Right atrium auricular region (tissue), 2 donors: ENCODE results near the gene PDGFA. TPM values are rescaled to one million over a fixed set of nuclear protein-coding genes. Genes with fewer than 3 reads are reported as not detected.

Experiments
- DNase-seq: peaks from one replicate; pipeline ENCODE4 v3.0.0-alpha.2; 2019; ENCODE audit warnings: low spot score
- H3K27ac ChIP-seq, 2 donors: fragments of 200-600 bp; sonication (generic); 1 replicate in 1 of 2; 2 replicates in 1 of 2; pipeline ENCODE4 v1.5.1; 2016 to 2019
- H3K27me3 ChIP-seq, 2 donors: fragments of 200-600 bp; sonication (generic); one replicate each; pipeline versions ENCODE4 v1.5.1 to v1.6.0; 2017 to 2019
- H3K36me3 ChIP-seq: fragments of 200-600 bp; sonication (generic); one replicate; pipeline ENCODE4 v1.5.1; 2016
- H3K4me1 ChIP-seq, 2 donors: fragments of 200-600 bp; sonication (generic); one replicate each; pipeline versions ENCODE4 v1.5.1 to v1.6.0; 2017 to 2019
- H3K4me3 ChIP-seq, 2 donors: fragments of 200-600 bp; sonication (generic); 1 replicate in 1 of 2; 2 replicates in 1 of 2; pipeline ENCODE4 v1.5.1; 2017 to 2019; ENCODE audit warnings: mild to moderate bottlenecking in 1 of 2, moderate library complexity in 1 of 2
- H3K9me3 ChIP-seq, 2 donors: fragments of 200-600 bp; sonication (generic); one replicate each; pipeline ENCODE4 v1.5.1; 2019
- CTCF ChIP-seq, 2 donors: fragments of 200-600 bp; sonication (generic); IDR thresholded peaks; one replicate each; pipeline ENCODE4 v1.5.1; 2019; ENCODE audit warnings: antibody characterized with exemption in 2 of 2
- total RNA-seq, 2 donors: library from RNA; depleted of rRNA; stranded (reverse); fragments of >200 nt; gene quantifications; one replicate each; pipeline ENCODE4 v1.1.0, GENCODE V29; 2016

PDGFA gene
- total RNA-seq, 2 donors from 2014 or later: 31.8 to 34.2 TPM

DNA sequence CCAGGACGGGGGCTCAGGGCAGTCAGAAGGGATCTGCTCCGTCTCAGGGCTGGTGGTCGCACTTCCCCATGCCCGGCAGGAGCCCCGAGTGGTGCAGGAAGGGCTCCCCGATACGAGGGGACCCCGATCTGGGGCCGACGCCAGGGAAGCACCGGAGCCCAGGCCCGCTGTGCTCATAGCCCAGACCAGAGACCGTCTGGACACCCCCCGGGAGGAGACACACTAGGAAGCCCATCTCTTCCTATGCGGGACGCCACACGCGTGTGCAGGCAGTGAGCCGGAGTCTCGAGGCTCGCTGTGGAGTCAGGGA, 39.7 kb upstream of the PDGFA start:
- Histone ChIP-seq H3K4me1 (peaks cover 0 to 7% of the 10 kb centered on the region in 2 donors), H3K9me3 (no peaks in the 10 kb centered on the region), H3K4me3 (no peak overlapping the region), H3K27ac (no peak overlapping the region), H3K27me3 (no peaks in the 10 kb centered on the region), H3K36me3 (no peaks in the 10 kb centered on the region)
- no peak for DNase-seq
- no peak for TF ChIP-seq CTCF (IDR thresholded peaks at IDR 0.05)

DNA sequence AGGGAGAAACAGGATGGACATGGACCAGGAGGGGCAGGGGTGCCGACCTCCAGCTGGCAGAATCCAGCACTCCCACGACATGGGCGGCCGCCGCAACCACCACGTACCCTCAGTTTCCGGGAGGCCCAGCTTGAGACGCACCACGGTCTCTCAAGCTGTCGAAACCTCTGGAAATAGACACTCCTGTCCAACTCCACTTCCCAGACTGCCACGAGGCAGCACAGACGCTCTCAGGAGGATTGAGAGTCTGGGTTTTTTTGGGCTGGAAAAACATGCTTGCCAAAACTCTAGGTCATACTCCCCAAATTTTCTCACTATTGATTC, 37.9 kb upstream of the PDGFA start:
- H3K4me3 ChIP-seq: no peak overlapping the region
- no peaks in the 10 kb centered on the region for H3K36me3 ChIP-seq
- H3K4me1 ChIP-seq: peaks cover 0 to 7% of the 10 kb centered on the region in 2 donors
- peak overlapping the region in 1 of 2 donors; percentile 37 for H3K27ac ChIP-seq
- no peaks in the 10 kb centered on the region for H3K27me3 ChIP-seq
- no peak for TF ChIP-seq CTCF (IDR thresholded peaks at IDR 0.05)
- no peaks in the 10 kb centered on the region for H3K9me3 ChIP-seq
- DNase-seq: no peak

DNA sequence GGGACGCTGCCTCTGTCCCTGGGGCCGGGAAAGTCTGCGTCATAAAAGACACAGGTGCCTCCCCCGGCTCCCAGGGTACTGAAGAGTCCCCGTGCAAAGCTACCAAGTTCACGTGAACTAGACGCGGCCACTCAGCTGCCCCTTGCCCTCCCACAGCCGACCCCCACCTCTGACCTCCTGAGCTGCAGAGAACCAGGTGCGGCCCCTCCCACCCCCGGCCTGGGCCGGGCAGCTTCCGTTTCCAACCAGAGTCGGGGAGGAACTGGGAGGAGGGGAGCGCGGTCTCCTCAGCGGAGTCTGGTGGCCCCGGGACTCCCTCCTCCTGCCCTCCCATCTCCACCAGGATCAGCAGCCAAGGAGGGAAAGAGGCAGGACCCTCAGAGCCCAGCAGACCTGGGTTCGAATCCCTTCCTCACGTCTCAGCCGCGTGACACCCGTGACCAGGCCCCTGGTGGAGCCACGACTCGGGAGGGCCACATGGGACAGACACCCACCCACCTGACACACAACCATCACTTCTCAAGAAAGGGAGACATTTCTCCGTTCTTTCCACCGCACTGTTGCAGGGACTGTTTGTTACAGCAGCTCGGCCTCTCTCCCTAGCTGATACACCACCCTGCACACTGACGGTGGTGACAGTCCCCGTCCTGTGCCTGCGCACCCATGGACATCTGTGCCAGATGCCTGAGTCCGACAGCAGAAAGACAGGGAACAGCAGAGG, 37.4 kb upstream of the PDGFA start:
- H3K36me3 ChIP-seq: no peaks in the 10 kb centered on the region
- no peaks in the 10 kb centered on the region for H3K9me3 ChIP-seq
- no peaks in the 10 kb centered on the region for H3K27me3 ChIP-seq
- H3K27ac ChIP-seq: peak overlapping the region in 1 of 2 donors; percentile 37
- no peak for TF ChIP-seq CTCF (IDR thresholded peaks at IDR 0.05)
- no peak for DNase-seq
- no peak overlapping the region for H3K4me3 ChIP-seq
- H3K4me1 ChIP-seq: peaks cover 0 to 8% of the 10 kb centered on the region in 2 donors

- Histone ChIP-seq H3K4me3 (no peak overlapping the region), H3K9me3 (no peaks in the 10 kb centered on the region), H3K36me3 (no peaks in the 10 kb centered on the region), H3K27ac (no peak overlapping the region), H3K27me3 (no peaks in the 10 kb centered on the region), H3K4me1 (peaks cover 0 to 8% of the 10 kb centered on the region in 2 donors)
- no peak for DNase-seq
- no peak for TF ChIP-seq CTCF (IDR thresholded peaks at IDR 0.05)
Observed at GRCh38 chr7:556291-556826, 36.7 kb upstream of the PDGFA start.

- Histone ChIP-seq H3K9me3 (no peaks in the 10 kb centered on the region), H3K4me1 (peaks cover 0 to 8% of the 10 kb centered on the region in 2 donors), H3K36me3 (no peaks in the 10 kb centered on the region), H3K27ac (no peak overlapping the region), H3K4me3 (no peak overlapping the region), H3K27me3 (no peaks in the 10 kb centered on the region)
- no peak for TF ChIP-seq CTCF (IDR thresholded peaks at IDR 0.05)
- DNase-seq: no peak
Observed at GRCh38 chr7:555551-556160, 36.0 kb upstream of the PDGFA start.
